Iris pigment epithelial cell (primary cell): ENCODE results near the gene MRPS18A.
"Not testable (repeated sequence)": the region's sequence is repeated elsewhere in the genome, so short reads cannot be mapped to it uniquely, and the experiment has no call there.

Source experiments
- DNase-seq: peaks from one replicate; pipeline ENCODE4 v3.0.0-alpha.2; 2011; ENCODE audit warnings: low read depth

Gene MRPS18A

GRCh38 chr6:43717389-43717788 is 29.8 kb upstream of the MRPS18A start:
- no peak for DNase-seq

DNA sequence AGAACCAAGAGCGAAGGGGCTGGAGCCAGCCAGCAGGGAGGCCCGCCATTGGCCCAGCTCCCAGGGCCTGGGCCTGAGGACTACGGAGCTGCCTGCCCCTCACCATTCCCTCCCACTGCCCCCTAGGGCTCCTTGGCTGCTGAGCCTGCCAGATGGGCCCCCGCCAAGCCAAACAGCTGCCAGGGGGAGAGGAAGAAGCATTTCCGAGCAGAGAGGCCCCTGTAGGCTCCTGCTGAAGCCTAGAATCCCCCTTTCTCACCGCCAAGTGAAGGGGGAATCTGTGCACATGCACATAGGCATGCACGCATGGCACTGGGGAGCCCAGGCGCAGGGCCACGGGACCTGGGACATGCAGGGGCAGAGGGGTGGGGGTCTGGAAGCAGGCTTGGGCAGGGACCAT is 28.5 kb upstream of the MRPS18A start:
- no peak for DNase-seq

DNA sequence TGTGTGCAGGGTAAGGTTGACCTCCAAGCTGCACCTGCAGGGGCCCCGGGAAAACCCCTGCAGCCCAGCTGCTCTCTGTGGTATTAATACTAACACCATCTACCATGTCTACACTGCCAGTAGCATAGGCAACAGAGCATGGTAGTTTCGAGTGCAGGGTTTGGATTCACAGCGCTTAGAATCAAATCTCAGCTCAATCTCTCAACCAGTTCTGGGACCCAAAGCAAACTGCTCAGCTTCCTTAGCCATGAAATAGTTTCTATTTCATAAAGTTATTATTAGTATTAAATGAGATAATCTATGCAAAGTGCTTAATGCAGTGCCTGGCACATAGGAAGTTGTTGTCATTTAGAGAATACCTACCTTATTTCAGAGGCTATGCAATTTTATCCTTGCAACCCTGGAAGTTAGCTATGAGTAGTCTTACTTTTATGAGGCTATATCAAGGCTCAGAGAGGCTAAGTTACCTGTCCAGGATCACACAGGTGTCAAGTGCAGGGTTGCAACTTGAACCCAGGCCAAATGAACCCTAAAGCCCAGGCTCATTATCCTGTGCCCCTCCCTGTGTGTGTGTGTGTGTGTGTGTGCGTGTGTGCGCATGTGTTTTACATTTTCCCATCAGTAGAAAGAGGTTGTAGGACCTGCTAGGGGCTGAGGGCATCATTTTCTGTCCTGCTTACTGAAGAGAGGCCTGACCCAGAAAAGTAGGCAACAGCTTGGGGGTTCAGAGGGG is 27.6 kb upstream of the MRPS18A start:
- DNase-seq: no peak

DNA sequence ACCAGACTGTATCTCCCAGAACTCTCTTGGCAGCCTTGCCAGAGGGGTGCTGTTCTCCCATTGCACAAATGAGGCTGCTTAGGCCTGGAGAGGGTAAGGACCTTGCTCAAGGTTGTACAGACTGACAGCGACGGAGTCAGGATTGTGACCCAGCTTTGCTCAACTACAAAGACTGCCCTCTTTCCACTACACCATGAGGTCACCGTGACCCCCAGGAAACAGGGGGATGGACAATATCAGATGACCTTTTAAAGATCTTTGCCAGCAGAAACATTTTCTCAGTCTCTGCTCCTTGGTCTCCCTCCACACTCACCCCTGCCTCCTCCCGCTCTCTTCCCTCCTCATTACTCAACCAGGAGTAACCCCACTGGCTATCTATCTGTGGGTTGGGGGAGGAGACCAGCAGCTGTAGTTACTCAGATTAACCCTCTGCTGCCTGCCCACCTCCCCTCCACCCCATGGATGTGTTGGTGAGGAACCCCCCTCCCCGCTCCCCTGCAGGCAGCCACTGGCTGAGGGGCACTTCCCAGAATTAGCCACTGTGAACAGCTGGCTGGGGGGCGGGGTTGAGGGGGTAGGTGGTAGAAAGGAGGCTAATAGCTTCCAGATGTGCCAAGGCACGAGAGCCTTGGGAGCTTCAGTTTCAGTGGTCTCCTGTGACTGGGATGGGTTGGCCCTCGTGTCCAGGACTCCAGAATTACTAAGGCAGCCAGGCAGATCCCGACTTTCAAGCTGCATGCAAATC is 26.9 kb upstream of the MRPS18A start:
- no peak for DNase-seq

- DNase-seq: no peak
Observed at GRCh38 chr6:43713643-43714310, 26.2 kb upstream of the MRPS18A start.

GRCh38 chr6:43712579-43712978 is 25.0 kb upstream of the MRPS18A start:
- DNase-seq: no peak

DNA sequence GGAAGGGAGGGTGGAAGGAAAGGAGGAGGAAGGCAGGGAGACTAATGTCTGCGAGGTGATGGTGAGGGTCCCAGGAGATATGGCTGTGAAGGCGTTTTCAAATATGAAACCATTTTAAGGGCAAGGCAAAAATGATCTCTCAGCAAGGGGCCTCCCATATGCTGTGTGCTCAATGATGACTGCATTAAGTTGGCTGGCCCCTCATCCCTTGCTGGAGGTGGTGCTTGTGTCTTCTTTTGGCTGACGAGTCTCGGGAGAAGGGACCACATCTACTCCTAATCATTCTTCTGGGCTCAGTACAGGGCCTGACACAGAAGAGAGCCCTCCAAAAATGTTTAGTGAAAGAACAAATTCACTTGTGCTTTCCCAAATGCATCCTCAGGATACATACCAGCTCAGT is 23.0 kb upstream of the MRPS18A start:
- no peak for DNase-seq

DNA sequence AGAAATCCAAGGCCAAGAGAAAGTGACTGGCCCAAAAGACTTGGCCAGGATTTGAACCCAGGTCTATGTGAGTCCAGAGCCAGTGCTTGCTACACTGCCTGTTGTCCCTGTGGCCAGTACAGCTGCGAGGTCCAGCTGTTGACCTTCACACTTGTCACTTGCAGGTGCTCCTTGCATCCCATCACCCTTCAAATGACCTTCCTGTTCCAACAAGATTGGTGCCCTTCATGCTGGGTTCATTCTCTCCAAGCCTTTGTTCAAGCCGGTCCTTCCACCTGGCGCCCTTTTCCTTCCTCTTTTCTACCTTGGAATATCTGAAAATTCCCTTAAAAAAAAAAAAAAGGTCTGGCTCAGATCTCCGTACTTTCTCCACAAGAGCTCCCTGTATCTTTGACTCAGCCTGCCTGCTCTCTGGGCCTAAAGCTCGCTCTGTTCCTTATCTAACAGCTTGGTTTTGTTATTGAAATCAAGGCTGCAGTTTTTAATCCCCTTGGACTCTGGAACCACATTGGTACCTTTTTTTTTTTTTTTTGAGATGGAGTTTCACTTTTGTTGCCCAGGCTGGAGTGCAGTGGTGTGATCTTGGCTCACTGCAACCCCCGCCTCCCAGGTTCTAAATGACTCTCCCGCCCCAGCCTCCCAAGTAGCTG is 22.2 kb upstream of the MRPS18A start:
- DNase-seq: peak; percentile 24

- DNase-seq: peak; percentile 94
Observed at GRCh38 chr6:43708860-43709653, 21.5 kb upstream of the MRPS18A start.

DNA sequence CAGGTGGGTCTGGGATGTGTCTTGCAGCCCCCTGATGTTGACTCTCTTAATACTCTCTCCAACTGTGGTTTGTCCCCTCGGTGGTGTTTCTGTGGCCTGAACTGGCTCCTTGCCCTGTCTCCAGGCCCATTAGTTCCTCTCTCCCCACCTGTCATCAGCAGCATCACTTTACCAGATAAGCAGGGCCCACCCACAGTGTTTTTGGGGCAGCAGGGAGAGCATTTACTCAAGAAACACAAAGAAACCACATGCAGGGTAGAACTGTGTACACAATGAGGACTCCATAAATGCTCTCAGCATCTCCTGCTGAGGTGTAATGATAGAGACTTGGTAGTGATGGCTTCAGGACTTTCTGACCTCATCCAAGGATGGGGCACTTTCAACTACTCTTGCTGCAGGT is 20.2 kb upstream of the MRPS18A start:
- no peak for DNase-seq

GRCh38 chr6:43707269-43707668 is 19.7 kb upstream of the MRPS18A start:
- DNase-seq: no peak

GRCh38 chr6:43706788-43707187 is 19.2 kb upstream of the MRPS18A start:
- DNase-seq: peak; percentile 22

GRCh38 chr6:43705996-43706395 is 18.4 kb upstream of the MRPS18A start:
- peak; percentile 27 for DNase-seq

DNA sequence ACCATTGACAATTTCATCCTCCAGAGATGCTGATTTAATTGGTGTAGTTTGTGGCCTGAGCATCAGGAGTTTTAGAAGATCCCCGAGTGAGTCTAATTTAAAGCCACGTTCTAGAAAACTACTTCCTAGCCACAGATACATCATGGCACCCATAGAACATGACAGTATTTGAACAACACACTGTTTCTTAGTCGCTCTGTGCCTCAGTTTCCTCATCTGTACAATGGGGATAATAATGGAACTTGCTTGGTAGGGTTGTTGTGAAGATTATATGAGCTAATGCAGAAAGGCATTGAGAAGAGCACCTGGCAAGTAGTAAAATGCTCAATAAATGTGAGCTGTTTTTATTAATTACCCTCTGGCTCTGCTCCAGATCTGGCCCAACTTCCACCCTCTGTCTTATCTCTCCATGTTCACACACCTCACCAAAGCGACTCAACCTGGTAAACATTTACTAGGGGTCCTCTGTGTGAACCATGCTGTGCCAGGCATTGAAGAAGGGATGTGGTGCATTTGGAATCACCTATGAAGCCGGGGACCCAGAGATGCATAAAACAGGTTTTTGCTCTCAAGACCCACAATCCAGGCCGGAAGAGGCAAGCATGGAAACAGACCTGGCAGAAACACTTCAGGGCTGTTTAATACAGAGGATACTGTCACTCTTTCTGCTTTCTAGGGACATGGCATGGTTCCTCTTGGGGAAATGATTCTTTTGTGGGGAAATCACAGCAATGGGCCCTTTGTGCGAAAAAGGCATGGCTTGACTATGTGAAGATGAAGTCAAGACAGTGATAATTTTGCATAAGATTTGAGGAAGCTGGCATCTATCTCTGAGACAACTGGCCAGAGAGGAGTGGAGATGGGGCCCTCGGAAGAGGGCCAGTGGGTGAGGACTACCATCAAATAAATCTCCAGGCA is 16.2 kb upstream of the MRPS18A start:
- DNase-seq: no peak

- DNase-seq: peak; percentile 68
Observed at GRCh38 chr6:43702534-43703440, 15.2 kb upstream of the MRPS18A start.

DNA sequence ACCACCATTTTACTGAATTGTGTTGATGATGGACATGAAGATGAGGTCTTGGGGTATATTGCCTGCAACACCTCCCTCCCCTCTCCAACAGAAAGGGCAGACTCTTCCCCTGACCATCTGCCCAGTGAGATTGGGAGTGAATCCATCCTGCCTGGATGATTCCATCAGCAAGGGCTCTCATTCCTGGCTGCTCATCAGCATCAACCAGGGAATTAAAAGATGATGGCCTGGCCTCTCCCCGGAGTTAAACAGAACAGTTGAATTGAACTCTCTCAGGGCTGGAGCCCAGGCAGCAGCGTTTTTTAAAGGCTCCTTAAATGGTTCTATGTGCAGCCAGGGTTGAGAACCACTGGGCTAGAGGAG is 14.6 kb upstream of the MRPS18A start:
- no peak for DNase-seq

GRCh38 chr6:43700939-43701560 is 13.5 kb upstream of the MRPS18A start:
- DNase-seq: not testable (repeated sequence)

- DNase-seq: peak; percentile 53
Observed at GRCh38 chr6:43699564-43700186, 12.1 kb upstream of the MRPS18A start.
